ENCODE data around the gene MPHOSPH9. TPM values are rescaled to one million over a fixed set of nuclear protein-coding genes. Genes with fewer than 3 reads are reported as not detected.

Gene MPHOSPH9
- total and polyA plus RNA-seq, 8 donors, result 3.3 to 13.4 (median 6.8) TPM

GRCh38 chr12:123109319-123109772, 123.6 kb downstream of the MPHOSPH9 start:
- no peaks in the 10 kb centered on the region for H3K27me3 ChIP-seq
- FAIRE-seq, result no peak
- no peak for DNase-seq
- TF ChIP-seq, protein P1, sequence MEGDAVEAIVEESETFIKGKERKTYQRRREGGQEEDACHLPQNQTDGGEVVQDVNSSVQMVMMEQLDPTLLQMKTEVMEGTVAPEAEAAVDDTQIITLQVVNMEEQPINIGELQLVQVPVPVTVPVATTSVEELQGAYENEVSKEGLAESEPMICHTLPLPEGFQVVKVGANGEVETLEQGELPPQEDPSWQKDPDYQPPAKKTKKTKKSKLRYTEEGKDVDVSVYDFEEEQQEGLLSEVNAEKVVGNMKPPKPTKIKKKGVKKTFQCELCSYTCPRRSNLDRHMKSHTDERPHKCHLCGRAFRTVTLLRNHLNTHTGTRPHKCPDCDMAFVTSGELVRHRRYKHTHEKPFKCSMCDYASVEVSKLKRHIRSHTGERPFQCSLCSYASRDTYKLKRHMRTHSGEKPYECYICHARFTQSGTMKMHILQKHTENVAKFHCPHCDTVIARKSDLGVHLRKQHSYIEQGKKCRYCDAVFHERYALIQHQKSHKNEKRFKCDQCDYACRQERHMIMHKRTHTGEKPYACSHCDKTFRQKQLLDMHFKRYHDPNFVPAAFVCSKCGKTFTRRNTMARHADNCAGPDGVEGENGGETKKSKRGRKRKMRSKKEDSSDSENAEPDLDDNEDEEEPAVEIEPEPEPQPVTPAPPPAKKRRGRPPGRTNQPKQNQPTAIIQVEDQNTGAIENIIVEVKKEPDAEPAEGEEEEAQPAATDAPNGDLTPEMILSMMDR (IDR thresholded peaks at IDR 0.05), result no peak
- no peaks in the 10 kb centered on the region for H3K9me3 ChIP-seq
- intact Hi-C loops (cut with DNase I), result no loop called here
- peak in 2 of 4 donors; percentile 30 to 31 for ATAC-seq
- WGBS, 2 donors, result 69 to 91% methylated on average over 3 of the region's 3 CpGs
- no peak overlapping the region for H3K27ac ChIP-seq
- no peaks in the 10 kb centered on the region for H3K4me1 ChIP-seq
- no peaks in the 10 kb centered on the region for H3K36me3 ChIP-seq
- no peak overlapping the region for H3K4me3 ChIP-seq

DNA sequence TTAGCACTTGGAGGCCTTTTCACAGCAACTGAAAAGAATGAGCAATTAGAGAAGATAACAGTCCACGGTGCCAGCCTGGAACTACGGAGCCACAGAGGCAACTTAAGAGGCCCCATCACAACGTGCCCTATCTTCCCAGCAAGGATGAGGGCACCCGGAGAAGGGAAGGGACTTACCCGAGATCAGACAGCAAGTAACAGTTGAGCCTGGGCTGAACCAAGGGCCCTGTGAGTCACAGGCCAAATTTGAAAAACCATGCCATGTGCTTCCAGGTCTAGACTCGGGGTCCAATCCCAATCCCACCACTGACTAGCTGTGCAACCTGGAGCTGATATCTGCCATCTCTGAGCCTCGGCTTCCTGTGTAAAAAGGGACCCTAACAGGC, 124.3 kb downstream of the MPHOSPH9 start:
- intact Hi-C loops (cut with DNase I), result no loop called here
- Histone ChIP-seq H3K4me1 (no peaks in the 10 kb centered on the region), H3K36me3 (no peaks in the 10 kb centered on the region), H3K27me3 (no peaks in the 10 kb centered on the region), H3K4me3 (no peak overlapping the region), H3K27ac (no peak overlapping the region), H3K9me3 (no peaks in the 10 kb centered on the region)
- FAIRE-seq (no peak), DNase-seq (no peak), ATAC-seq (no peak)
- WGBS, 2 donors, result 83% methylated on average over 7 of the region's 7 CpGs
- TF ChIP-seq, protein P1 (IDR thresholded peaks at IDR 0.05), result no peak

DNA sequence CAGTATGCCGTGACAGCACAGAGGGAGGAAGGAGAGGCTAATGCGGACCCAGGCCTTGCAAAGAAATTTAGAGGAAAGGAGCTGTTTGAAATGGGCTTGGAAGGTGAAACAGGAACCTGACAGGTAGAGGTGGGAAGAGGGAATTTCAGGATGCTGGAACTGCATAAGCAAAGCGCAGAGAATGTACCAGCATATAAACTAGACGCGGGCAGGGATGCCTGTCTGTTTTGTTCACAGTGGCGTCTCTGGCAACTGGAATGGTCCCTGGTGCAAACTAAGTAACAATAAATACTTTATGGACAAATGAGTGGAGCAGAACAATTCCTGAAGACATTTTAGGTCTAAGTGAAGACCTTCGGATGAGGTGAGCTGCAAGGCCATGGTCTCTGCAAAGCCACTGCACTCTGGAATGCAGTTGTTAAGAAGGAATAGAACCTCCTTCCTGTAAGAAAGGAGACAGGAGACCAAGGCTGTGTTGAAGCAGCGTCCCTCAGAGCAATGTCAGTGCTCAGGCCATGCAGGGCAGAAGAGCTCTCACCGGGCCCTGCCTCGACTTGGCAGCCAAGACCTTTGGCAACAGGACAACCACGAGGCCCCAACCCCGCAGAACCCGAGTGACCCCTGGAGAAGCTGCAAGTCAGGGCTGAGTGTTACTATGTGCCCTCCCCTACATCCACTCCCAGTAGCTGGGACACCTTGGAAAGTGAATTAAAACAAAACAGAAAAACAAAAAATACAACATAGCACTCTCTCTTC, 124.8 kb downstream of the MPHOSPH9 start:
- no peaks in the 10 kb centered on the region for H3K9me3 ChIP-seq
- no peak for DNase-seq
- 88 to 89% methylated on average over 13 of the region's 13 CpGs for WGBS, 2 donors
- TF ChIP-seq, protein P1 (IDR thresholded peaks at IDR 0.05), result no peak
- H3K4me1 ChIP-seq, result no peaks in the 10 kb centered on the region
- H3K27me3 ChIP-seq, result no peaks in the 10 kb centered on the region
- no peaks in the 10 kb centered on the region for H3K36me3 ChIP-seq
- intact Hi-C loops (cut with DNase I), result no loop called here
- H3K27ac ChIP-seq, result no peak overlapping the region
- ATAC-seq, result no peak
- no peak for FAIRE-seq
- no peak overlapping the region for H3K4me3 ChIP-seq

GRCh38 chr12:123106640-123107359, 126.1 kb downstream of the MPHOSPH9 start:
- Histone ChIP-seq H3K27ac (no peak overlapping the region), H3K27me3 (no peaks in the 10 kb centered on the region), H3K36me3 (no peaks in the 10 kb centered on the region), H3K9me3 (no peaks in the 10 kb centered on the region), H3K4me3 (no peak overlapping the region), H3K4me1 (no peaks in the 10 kb centered on the region)
- TF ChIP-seq, protein P1 (IDR thresholded peaks at IDR 0.05), result no peak
- intact Hi-C loops (cut with DNase I), result no loop called here
- ATAC-seq (peak in 3 of 4 donors; percentile 9 to 34 (median 26)), DNase-seq (no peak), FAIRE-seq (no peak)
- WGBS, 2 donors, result 82 to 83% methylated on average over 9 of the region's 9 CpGs

Measured in pancreas (tissue), 10 donors.